OCI-LY1 (cell line): ENCODE data around the gene AHSA1.

Experiments
- H2AFZ ChIP-seq: fragments of 200-600 bp; sonication (generic), shearing (Covaris generic); 2 replicates; pipeline ENCODE4 v1.6.0; 2014; ENCODE audit warnings: antibody characterized with exemption, mild to moderate bottlenecking, low read length
- H3F3A ChIP-seq: fragments of 200-600 bp; sonication (generic), shearing (Covaris generic); 2 replicates; pipeline ENCODE4 v1.6.0; 2014; ENCODE audit warnings: mild to moderate bottlenecking, antibody characterized with exemption, low read length, moderate library complexity; ENCODE audit not compliant: insufficient read depth
- H3K27ac ChIP-seq: fragments of 200-600 bp; sonication (generic); 2 replicates; pipeline ENCODE4 v1.5.1; 2014; ENCODE audit warnings: low read length, mixed run types, mild to moderate bottlenecking, low read depth; ENCODE audit not compliant: poor library complexity, severe bottlenecking
- H3K27me3 ChIP-seq: fragments of 200-600 bp; sonication (generic); 2 replicates; pipeline ENCODE4 v1.6.0; 2014; ENCODE audit warnings: antibody characterized with exemption, mild to moderate bottlenecking, low read length, moderate library complexity; ENCODE audit not compliant: insufficient read depth
- H3K36me3 ChIP-seq: fragments of 200-600 bp; sonication (generic); 2 replicates; pipeline ENCODE4 v1.6.1; 2014; ENCODE audit warnings: mild to moderate bottlenecking, antibody characterized with exemption, low read length, moderate library complexity, mixed read lengths; ENCODE audit not compliant: insufficient read depth
- H3K4me1 ChIP-seq: fragments of 200-600 bp; sonication (generic); 2 replicates; pipeline ENCODE4 v1.5.1; 2014; ENCODE audit warnings: mild to moderate bottlenecking, low read length, moderate library complexity; ENCODE audit not compliant: insufficient read depth, severe bottlenecking
- H3K4me2 ChIP-seq: fragments of 200-600 bp; sonication (generic), shearing (Covaris generic); 2 replicates; pipeline ENCODE4 v1.6.1; 2014; ENCODE audit warnings: low read length
- H3K4me3 ChIP-seq: fragments of 200-600 bp; sonication (generic); 2 replicates; pipeline ENCODE4 v1.5.1; 2014; ENCODE audit warnings: low read length, low read depth, mild to moderate bottlenecking, mixed read lengths; ENCODE audit not compliant: poor library complexity, severe bottlenecking
- H3K79me2 ChIP-seq: fragments of 200-600 bp; shearing (Covaris generic); 2 replicates; pipeline ENCODE4 v1.6.1; 2016; ENCODE audit warnings: mixed run types, low read length, mixed read lengths; ENCODE audit not compliant: insufficient read depth
- H3K9ac ChIP-seq: fragments of 200-600 bp; sonication (generic), shearing (Covaris generic); 2 replicates; pipeline ENCODE4 v1.6.1; 2014; ENCODE audit warnings: mild to moderate bottlenecking, low read length, mixed read lengths
- H3K9me2 ChIP-seq: fragments of 200-600 bp; sonication (generic), shearing (Covaris generic); 2 replicates; pipeline ENCODE4 v1.6.1; 2014; ENCODE audit warnings: low read depth, mild to moderate bottlenecking, low read length, mixed read lengths
- H3K9me3 ChIP-seq: fragments of 200-600 bp; shearing (Covaris generic); 2 replicates; pipeline ENCODE4 v1.6.1; 2014; ENCODE audit warnings: low read length, mixed read lengths
- H4K20me1 ChIP-seq: fragments of 200-600 bp; sonication (generic), shearing (Covaris generic); 2 replicates; pipeline ENCODE4 v1.6.0; 2016; ENCODE audit warnings: mild to moderate bottlenecking, low read length; ENCODE audit not compliant: insufficient read depth
- CTCF ChIP-seq: fragments of 200-600 bp; sonication (generic), shearing (Covaris generic); IDR thresholded peaks from 2 replicates; pipeline ENCODE4 v1.5.1; 2017; ENCODE audit warnings: mild to moderate bottlenecking, antibody characterized with exemption, low read length, moderate library complexity, mixed read lengths
- EZH2 ChIP-seq: fragments of 200-600 bp; sonication (generic), shearing (Covaris generic); IDR thresholded peaks from 2 replicates; pipeline ENCODE4 v1.8.0; 2017; ENCODE audit warnings: borderline replicate concordance, mixed run types, mild to moderate bottlenecking, antibody characterized with exemption, low read length, moderate library complexity, mixed read lengths

The AHSA1 gene

DNA sequence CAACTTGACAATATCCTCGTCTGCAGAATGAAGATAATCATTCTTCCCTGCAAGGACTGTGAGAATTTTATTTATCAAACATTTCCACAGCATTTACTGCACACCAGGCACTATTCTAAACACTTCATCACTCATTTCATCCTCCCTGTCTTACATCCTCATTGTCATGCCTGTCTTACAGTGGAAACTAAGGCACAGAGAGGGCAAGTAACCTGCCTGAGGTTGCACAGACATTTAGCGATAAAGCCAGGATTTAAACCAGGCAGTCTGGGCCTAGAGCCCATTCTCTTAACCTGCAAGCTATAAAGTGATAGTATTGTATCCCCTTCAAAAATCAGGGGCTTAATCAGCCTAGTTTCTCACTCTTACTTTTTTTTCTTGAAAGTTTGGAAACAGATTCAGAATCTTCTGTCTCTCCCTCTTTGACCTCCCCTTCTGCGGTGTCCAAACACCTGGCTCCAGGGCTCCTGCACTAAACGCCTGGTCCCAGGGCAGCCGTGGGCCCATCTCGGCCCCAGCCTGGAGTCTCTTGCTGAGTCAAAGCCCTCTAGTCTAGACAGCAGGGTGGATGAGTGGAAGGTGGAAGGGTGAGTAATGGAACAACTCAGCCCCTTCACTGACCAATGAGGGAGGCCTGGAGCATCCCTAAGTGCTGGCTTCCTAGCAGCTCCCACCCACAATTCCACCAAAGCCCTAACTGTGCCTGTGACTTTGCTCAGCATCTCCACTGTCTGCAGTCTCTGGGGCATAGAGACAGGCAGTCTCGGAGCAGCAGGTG, 28.2 kb downstream of the AHSA1 start:
- Histone ChIP-seq H3F3A (no peaks in the 10 kb centered on the region), H3K36me3 (no peaks in the 10 kb centered on the region), H3K27ac (no peak overlapping the region), H3K9me2 (no peaks in the 10 kb centered on the region), H4K20me1 (no peaks in the 10 kb centered on the region), H3K9me3 (no peaks in the 10 kb centered on the region), H3K4me3 (no peak overlapping the region), H3K4me1 (no peaks in the 10 kb centered on the region), H3K9ac (no peak overlapping the region), H3K79me2 (no peaks in the 10 kb centered on the region), H3K27me3 (no peaks in the 10 kb centered on the region), H2AFZ (no peak overlapping the region), H3K4me2 (no peak overlapping the region)
- no peak for TF ChIP-seq EZH2
- no peak for TF ChIP-seq CTCF

DNA sequence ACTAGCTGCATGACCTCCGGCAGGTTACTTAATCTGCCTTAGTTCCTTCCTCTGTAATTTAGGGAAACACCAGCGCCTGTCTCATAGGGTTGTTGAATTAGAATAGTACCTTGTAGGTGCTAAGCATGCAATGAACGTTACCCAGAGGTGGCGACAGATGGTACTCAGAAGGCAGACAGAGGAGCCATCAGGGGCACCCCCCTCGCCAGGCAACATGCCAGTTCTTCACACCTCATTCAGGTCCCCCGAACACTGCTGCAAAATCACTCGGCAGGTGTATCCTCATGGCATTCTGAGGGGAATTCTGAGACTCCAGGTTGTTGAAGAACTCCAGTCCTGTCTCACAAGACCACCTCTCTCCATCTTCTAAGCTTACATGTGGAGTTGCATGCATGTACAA, 30.7 kb downstream of the AHSA1 start:
- H2AFZ ChIP-seq, result no peak overlapping the region
- no peak overlapping the region for H3K4me2 ChIP-seq
- no peak overlapping the region for H3K9ac ChIP-seq
- H3K27me3 ChIP-seq, result no peaks in the 10 kb centered on the region
- no peaks in the 10 kb centered on the region for H4K20me1 ChIP-seq
- TF ChIP-seq EZH2 (no peak), CTCF (no peak)
- H3K27ac ChIP-seq, result no peak overlapping the region
- no peaks in the 10 kb centered on the region for H3K4me1 ChIP-seq
- H3K9me3 ChIP-seq, result no peaks in the 10 kb centered on the region
- no peaks in the 10 kb centered on the region for H3K9me2 ChIP-seq
- H3F3A ChIP-seq, result no peaks in the 10 kb centered on the region
- no peak overlapping the region for H3K4me3 ChIP-seq
- no peaks in the 10 kb centered on the region for H3K79me2 ChIP-seq
- H3K36me3 ChIP-seq, result no peaks in the 10 kb centered on the region

GRCh38 chr14:77489041-77489440, 31.1 kb downstream of the AHSA1 start:
- H3K9me2 ChIP-seq, result no peaks in the 10 kb centered on the region
- H3K27me3 ChIP-seq, result no peaks in the 10 kb centered on the region
- no peak overlapping the region for H2AFZ ChIP-seq
- H3K4me3 ChIP-seq, result no peak overlapping the region
- no peaks in the 10 kb centered on the region for H3F3A ChIP-seq
- no peaks in the 10 kb centered on the region for H3K9me3 ChIP-seq
- no peak overlapping the region for H3K27ac ChIP-seq
- H3K4me1 ChIP-seq, result no peaks in the 10 kb centered on the region
- no peaks in the 10 kb centered on the region for H4K20me1 ChIP-seq
- H3K9ac ChIP-seq, result no peak overlapping the region
- H3K79me2 ChIP-seq, result no peaks in the 10 kb centered on the region
- no peaks in the 10 kb centered on the region for H3K36me3 ChIP-seq
- TF ChIP-seq EZH2, result no peak
- TF ChIP-seq CTCF, result no peak
- no peak overlapping the region for H3K4me2 ChIP-seq
